Duodenal mucosa (tissue), 2 donors: ENCODE results near the gene NCAPG2.

Experiments
- H3K27ac ChIP-seq: one replicate; pipeline ENCODE4 v1.7.0; 2013; ENCODE audit warnings: low read depth, low read length
- H3K27me3 ChIP-seq, 2 donors: one replicate each; pipeline ENCODE4 v1.7.0; 2013; ENCODE audit warnings: low read length in 2 of 2, control low read depth in 1 of 2; ENCODE audit not compliant: insufficient read depth in 2 of 2, control insufficient read depth in 1 of 2
- H3K36me3 ChIP-seq, 2 donors: one replicate each; pipeline ENCODE4 v1.7.0; 2013; ENCODE audit warnings: low read length in 2 of 2, control low read depth in 1 of 2; ENCODE audit not compliant: insufficient read depth in 2 of 2, control insufficient read depth in 1 of 2
- H3K4me1 ChIP-seq, 2 donors: one replicate each; pipeline ENCODE4 v1.7.0; 2013; ENCODE audit warnings: low read length in 2 of 2, control low read depth in 1 of 2; ENCODE audit not compliant: insufficient read depth in 2 of 2, control insufficient read depth in 1 of 2
- H3K4me3 ChIP-seq, 2 donors: one replicate each; pipeline ENCODE4 v1.7.0; 2013; ENCODE audit warnings: low read length in 2 of 2, low read depth in 1 of 2
- H3K9ac ChIP-seq, 2 donors: one replicate each; pipeline ENCODE4 v1.7.0; 2013; ENCODE audit warnings: low read length in 2 of 2, low read depth in 1 of 2
- H3K9me3 ChIP-seq, 2 donors: one replicate each; pipeline ENCODE4 v1.7.0; 2013; ENCODE audit warnings: low read length in 2 of 2, control low read depth in 1 of 2; ENCODE audit not compliant: control insufficient read depth in 1 of 2

Gene NCAPG2

DNA sequence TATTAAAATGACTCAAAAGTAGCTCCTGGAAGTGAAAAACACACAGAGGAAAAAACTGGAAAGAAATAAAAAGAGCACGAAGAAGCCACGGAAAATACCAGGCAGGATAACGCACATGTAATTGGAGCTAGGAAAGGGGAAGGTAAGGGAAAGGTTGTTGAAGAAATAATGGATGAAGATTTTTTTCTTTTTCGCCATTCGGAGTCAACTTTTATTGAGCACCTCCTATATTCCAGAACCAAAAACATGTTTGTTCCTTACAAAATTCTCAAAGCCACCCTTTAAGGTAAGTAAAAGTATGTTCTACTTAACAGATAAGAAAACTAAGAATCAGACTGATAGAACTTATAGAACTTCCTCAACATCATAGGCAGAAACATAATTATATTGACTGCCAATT is 84.2 kb downstream of the NCAPG2 start:
- Histone ChIP-seq H3K9me3 (no peaks in the 10 kb centered on the region), H3K27me3 (no peaks in the 10 kb centered on the region), H3K4me1 (no peaks in the 10 kb centered on the region), H3K4me3 (no peak overlapping the region), H3K36me3 (no peaks in the 10 kb centered on the region), H3K27ac (no peak overlapping the region), H3K9ac (no peak overlapping the region)

DNA sequence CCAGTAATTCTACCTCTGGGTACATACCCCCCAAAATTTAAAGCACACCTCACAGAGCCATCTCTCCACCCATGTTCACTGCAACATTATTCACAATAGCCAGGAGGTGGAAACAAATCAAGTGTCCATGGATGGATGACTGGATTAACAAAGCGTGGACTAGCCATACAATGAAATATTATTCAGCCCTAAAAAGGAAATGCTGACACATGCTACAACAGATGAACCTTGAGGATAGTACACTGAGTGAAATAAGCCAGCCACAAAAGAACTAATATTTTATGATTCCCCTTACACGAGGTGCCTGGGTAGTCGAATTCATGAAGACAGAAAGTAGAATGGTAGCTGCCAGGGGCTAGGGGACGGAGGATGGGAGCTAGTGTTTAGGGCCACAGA is 85.9 kb downstream of the NCAPG2 start:
- Histone ChIP-seq H3K36me3 (no peaks in the 10 kb centered on the region), H3K4me1 (no peaks in the 10 kb centered on the region), H3K9ac (no peak overlapping the region), H3K27me3 (no peaks in the 10 kb centered on the region), H3K27ac (no peak overlapping the region), H3K9me3 (no peaks in the 10 kb centered on the region), H3K4me3 (no peak overlapping the region)

DNA sequence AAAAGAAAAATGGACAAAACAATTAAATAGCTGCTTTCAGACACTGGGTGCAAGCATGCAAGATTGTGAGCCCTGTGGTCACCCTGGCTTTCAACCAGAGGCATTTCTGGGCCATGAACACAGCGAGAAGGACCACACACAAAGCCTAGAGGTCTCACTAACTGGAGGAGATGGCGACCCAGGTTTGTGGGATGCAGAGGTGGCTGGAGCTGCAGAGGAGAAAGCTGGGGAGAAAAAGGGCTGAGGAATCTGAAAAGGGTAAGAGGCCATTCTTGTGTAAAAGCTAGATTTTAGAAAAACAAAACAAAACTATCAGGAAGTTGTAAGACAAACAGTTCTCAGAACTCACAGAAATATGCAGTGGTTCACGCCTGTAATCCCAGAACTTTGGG is 86.9 kb downstream of the NCAPG2 start:
- Histone ChIP-seq H3K9me3 (no peaks in the 10 kb centered on the region), H3K4me1 (no peaks in the 10 kb centered on the region), H3K9ac (no peak overlapping the region), H3K36me3 (no peaks in the 10 kb centered on the region), H3K4me3 (no peak overlapping the region), H3K27me3 (no peaks in the 10 kb centered on the region), H3K27ac (no peak overlapping the region)

DNA sequence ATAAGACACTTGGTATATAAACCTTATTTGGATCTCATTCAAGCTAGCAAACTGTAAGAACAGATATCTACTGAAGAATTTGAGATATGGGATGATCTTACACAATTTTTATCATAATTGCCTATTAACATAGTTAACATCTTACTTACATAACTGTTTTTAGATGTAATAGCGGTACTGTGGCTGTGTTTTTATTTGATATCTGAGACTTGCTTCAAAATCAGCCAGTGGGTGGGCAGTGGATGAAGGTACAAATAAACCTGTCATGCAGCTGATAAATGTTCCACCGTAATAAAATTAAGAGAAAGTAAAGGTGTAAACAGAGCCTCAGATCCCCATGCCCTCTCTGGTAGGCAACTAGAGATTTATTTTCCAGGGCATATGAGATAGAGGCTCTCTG is 88.6 kb downstream of the NCAPG2 start:
- Histone ChIP-seq H3K4me1 (no peaks in the 10 kb centered on the region), H3K36me3 (no peaks in the 10 kb centered on the region), H3K27me3 (no peaks in the 10 kb centered on the region), H3K9me3 (no peaks in the 10 kb centered on the region), H3K4me3 (no peak overlapping the region), H3K27ac (no peak overlapping the region), H3K9ac (no peak overlapping the region)

DNA sequence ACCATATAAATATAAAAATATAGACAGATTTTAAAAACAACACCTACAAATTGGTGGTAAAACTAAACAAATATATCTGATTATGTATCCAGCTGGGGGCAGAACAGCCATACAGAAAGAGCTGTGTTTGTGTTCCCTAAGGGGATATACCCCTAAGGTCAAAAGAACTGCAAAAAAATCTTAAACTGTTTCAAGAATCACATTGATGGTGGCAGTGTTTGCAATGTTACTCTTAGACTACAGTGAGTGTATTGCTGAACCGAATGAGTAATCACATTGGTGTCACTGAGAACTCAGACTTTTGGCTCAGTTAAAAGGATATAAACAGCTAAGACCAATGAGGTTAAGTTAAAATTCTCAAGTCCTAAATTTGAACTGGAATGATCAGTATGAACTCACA is 89.9 kb downstream of the NCAPG2 start:
- Histone ChIP-seq H3K36me3 (no peaks in the 10 kb centered on the region), H3K27me3 (no peaks in the 10 kb centered on the region), H3K4me3 (no peak overlapping the region), H3K9ac (no peak overlapping the region), H3K9me3 (no peaks in the 10 kb centered on the region), H3K4me1 (no peaks in the 10 kb centered on the region), H3K27ac (no peak overlapping the region)

DNA sequence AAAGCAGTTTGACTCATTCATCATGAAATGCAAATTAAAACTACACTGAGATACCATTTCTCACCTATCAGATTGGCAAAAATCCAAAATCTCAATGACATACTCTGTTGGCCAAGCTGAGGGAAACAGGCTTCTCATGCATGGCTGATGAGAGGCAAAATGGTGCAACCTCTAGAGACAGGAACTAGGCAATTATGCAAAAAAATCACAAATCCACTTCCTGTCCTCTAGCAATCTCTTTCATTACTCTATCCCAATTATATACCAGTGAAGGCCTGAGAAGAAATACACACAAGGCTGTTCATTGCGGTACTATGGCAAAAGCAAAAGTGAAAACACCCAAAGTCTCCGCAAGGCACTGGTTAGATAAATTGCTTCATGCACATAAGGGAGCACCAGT is 91.1 kb downstream of the NCAPG2 start:
- H3K4me3 ChIP-seq, result no peak overlapping the region
- H3K9me3 ChIP-seq, result no peaks in the 10 kb centered on the region
- H3K36me3 ChIP-seq, result no peaks in the 10 kb centered on the region
- H3K27me3 ChIP-seq, result no peaks in the 10 kb centered on the region
- H3K9ac ChIP-seq, result no peak overlapping the region
- no peaks in the 10 kb centered on the region for H3K4me1 ChIP-seq
- H3K27ac ChIP-seq, result no peak overlapping the region

DNA sequence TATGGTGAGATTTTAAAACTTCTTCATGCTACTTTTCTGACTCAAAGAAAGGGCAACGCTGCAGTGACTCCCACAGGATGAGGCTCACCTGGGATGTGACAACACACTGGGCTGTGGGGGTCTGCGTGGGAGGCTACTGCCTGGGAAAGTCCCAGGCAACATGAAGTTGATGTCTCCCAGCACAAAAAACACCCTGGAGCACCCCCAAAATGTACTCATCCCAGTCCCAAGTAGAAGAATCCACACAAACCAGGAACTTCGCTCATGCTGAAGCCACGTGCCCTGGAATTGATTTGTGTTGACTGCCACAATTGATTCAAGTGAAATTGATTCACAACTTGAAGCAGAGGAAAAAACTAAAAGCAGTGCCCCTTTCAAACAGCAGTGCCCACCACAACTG is 92.1 kb downstream of the NCAPG2 start:
- Histone ChIP-seq H3K9ac (no peak overlapping the region), H3K4me3 (no peak overlapping the region)

DNA sequence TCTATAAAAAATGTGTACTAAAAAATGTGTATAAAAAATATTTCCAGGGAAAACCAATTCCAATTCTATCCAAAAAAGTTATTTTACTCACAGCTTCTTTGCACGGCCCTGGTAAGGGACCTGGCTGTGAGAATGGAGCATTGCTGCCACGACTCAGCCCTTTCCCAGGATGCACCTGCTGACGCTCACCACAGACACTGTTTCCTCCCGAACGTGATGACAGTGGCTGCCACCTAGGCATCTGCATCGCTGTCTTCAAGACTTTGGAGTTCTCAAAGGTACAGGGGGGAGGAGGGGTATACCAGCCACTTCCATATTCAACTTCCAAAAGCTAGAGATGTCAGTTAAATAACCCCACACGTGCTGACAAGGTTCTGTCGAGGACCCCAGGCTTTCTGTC is 93.1 kb downstream of the NCAPG2 start:
- Histone ChIP-seq H3K4me1 (no peaks in the 10 kb centered on the region), H3K4me3 (no peak overlapping the region), H3K27ac (no peak overlapping the region), H3K27me3 (no peaks in the 10 kb centered on the region), H3K9ac (no peak overlapping the region), H3K9me3 (no peaks in the 10 kb centered on the region), H3K36me3 (no peaks in the 10 kb centered on the region)

More for the DNA sequence above, 92.1 kb downstream of the NCAPG2 start:
- Histone ChIP-seq H3K27me3 (no peaks in the 10 kb centered on the region), H3K36me3 (no peaks in the 10 kb centered on the region), H3K27ac (no peak overlapping the region), H3K9me3 (no peaks in the 10 kb centered on the region), H3K4me1 (no peaks in the 10 kb centered on the region)

DNA sequence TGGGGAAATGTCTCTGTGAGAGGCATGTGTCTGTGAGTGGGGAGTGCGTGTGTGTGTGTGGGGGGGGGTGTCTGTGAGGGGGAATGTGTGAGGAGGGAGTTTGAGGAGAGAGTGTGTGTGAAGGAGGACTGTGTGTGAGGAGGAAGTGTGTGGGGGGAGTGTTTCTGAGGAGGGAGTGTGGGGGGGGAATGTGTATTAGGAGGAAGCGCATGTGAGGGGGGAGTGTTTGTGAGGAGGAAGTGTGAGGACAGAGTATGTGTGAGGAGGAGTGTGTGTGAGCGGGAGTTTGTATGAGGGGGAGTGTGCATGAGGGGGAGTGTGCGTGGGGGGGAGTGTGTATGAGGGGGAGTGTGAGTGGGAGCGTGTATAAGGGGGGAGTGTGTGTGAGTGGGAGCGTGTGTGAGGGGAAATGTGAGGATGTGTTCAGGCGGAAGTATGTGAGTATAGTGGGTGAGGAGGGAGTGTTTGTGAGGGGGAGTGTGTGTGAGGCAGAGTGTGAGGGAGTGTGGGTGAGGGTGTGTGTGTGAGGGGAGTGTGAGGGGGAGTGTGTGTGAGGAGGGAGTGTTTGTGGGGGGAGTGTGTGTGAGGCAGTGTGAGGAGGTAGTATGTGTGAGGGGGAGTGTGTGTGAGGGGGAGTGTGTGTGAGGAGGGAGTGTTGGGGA is 95.2 kb downstream of the NCAPG2 start:
- H3K36me3 ChIP-seq, result no peaks in the 10 kb centered on the region
- no peaks in the 10 kb centered on the region for H3K9me3 ChIP-seq
- H3K4me3 ChIP-seq, result no peak overlapping the region
- no peaks in the 10 kb centered on the region for H3K27me3 ChIP-seq
- H3K27ac ChIP-seq, result no peak overlapping the region
- H3K9ac ChIP-seq, result no peak overlapping the region
- H3K4me1 ChIP-seq, result no peaks in the 10 kb centered on the region

DNA sequence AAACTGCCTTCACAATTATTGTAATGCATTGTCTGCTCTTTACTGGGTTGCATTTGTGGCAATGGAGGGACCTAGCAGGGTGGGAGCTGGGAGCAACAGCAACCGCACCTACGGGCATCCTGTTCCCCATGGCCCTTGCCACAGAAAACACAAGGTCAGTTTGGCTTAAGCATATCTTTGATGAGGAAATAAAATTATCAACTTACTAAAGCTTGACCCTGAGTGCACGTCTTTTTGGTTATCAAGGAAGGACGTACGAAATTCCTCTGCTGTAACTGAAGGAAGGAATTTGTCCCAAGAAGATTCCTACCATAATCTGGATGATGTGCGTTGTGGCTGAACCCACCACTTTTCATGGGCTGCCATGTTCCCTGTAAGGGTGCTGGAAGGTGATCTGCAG is 97.0 kb downstream of the NCAPG2 start:
- no peak overlapping the region for H3K4me3 ChIP-seq
- H3K4me1 ChIP-seq, result no peaks in the 10 kb centered on the region
- no peaks in the 10 kb centered on the region for H3K36me3 ChIP-seq
- no peak overlapping the region for H3K9ac ChIP-seq
- no peaks in the 10 kb centered on the region for H3K9me3 ChIP-seq
- no peak overlapping the region for H3K27ac ChIP-seq
- H3K27me3 ChIP-seq, result no peaks in the 10 kb centered on the region
